HG02852 (cell line): ENCODE measurements around the gene GPR63.

Source experiments
- ATAC-seq: cut with Tn5 transposase; IDR thresholded peaks from one replicate; pipeline ENCODE4 v1.9.1; 2021; ENCODE audit warnings: mild to moderate bottlenecking, moderate library complexity; ENCODE audit not compliant: unreplicated experiment

GPR63 gene

DNA sequence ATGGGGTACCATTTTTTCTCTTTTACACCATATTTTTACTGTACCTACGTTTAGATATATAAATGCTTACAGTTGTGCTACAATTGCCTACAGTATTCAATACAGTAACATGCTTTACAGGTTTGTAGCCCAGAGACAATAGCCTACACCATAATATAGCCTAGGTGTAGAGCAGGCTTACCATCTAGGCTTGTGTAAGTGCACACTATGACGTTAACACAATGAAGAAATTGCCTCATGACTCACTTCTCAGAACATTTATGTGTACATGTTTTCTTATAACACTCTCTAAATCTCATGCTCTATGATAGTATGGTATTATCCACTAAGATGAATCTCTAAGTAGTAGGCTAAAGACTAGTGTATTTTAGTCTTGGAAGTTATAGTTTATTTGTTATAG lies 13.5 kb downstream of the GPR63 start:
- no peak for ATAC-seq

DNA sequence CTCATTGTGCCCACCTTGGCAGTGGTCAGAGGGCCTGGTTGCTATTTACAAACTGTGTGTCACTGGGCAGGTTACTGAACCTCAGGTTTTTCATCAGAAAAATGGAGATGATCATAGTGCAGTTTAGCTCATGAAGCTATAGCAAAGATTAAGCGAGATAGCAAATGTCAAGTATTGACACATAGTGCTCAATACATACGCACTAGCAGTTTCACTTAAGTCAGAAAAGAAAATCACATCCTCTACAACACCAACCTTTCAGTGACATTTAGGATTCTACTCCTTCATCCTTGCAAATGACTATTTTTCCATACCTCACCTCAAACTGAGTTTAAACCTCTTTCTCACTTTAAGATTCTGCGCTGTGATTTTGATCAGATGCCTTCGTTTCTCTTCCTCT lies 16.2 kb downstream of the GPR63 start:
- ATAC-seq = no peak

DNA sequence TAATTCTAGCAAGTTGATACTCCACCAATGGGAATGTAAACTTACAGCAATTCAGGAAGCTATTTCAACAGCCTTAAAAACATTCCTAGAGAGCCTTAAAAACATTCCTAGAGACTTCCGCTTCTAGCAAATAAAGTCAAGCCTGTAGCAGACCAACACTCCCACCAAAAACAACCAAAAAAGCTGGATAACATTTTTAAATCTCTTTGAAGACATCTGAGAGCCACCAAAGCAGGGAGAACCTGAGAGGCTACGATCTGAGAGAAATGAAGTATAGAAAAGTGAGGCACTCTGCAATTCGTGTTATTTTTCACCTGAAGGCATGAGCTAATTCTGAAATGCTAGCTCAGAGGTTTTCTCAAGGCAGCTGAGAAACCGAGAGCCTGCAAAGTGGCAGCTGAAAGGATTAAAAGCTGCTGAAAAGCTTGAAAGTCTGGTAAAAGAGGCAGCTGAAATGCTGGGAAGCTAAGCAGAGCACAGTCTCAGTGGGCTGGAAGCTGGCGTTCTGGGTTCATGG lies 20.9 kb downstream of the GPR63 start:
- no peak for ATAC-seq

DNA sequence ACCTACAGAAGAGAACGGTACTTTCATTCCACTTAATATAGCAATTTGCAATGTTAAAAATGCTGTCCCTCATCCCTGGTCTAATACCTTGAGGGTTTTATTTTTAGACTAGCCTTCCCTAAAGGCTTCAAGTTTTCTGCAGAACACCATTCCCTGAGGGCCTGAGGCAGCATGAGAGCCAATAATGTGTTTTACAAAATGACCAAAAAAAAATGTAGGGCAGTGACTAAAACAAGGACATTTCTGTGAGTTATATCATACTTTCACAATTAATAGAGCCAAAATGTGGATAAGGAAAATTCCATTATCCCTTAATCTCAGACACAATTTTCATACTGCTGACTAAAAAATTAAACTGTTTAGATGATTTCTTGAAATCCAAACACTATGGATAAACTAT lies 22.7 kb downstream of the GPR63 start:
- ATAC-seq = no peak

DNA sequence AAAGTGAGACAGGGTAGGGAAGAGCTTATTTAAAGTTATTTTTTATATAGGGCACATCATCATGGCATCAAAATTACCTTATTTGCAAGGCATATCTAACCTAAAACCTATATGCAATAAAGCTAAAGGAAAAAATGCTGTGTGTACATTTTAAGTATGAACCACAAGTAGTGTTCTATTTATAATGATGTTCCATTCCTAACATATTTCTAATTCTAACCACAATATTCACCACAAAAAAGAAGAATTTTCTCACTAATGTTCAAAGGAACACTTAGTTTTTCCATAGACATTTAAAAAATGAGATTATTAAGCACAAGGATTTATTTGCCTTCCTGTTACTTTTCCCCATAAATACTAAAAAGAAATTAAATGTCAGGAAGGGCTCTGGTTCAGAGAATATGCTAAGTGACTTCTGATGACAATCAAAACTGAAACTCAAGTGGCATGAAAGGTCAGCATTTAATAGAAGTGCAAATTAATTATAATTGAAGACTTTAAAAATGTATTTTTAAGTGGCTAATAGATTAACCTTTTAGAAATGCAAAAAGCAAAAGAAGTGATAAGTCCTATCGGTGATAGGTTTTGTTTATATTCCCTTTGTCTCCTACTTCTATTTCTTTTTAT lies 25.1 kb downstream of the GPR63 start:
- no peak for ATAC-seq

DNA sequence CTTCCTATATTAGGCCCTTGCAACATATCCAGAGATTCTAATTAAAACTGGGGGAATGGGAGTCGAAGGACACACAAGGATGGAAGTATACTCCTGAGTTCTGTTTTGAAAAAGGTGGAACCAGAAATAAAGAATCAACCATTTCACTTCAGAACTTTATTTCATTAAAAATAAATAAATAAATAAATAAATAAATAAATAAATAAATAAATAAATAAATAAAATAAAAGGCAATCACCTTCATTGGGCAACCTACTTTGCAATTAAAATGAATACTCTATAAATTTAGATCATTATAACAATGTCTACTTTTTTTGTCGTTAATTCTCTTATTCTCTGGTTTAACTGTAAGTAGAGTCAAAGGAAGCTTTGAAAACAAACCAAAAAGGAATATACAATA lies 25.6 kb downstream of the GPR63 start:
- ATAC-seq = no peak

DNA sequence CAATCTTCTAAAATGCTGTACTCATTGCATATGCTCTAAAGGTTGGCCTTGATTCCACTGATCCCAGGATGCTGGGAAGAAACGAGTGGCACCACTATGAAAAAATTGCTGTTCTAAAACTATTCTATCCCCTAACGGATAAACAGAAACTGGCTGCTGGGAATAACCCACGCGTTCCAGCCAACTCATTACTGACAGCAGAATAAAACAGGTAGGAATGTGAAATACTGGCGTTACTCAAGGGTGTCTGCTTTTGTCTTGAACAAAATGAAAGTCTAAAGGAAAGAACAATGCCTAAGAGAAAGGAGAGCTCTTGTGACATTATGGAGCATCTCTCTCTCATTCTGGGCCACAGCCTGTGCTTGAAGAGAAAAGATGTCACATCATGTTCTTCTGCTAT lies 26.1 kb downstream of the GPR63 start:
- no peak for ATAC-seq

DNA sequence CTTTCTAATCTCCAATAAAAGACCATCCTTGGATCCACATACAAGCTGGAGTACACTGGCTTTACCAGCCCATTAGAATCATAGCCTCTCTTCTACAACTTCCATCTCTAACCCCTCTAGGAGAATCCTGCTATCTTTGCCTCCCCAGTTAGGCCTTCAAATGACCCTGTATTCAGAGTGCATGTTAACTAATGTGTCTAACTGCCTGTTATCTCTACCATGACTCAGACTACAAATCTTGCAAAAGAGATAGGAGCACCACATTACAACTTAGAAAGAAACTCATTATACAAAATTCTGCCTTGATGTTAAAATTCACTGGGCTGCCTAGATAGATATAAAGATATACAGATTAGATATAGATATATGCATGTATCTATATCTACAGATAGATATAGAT lies 28.2 kb downstream of the GPR63 start:
- ATAC-seq = no peak

DNA sequence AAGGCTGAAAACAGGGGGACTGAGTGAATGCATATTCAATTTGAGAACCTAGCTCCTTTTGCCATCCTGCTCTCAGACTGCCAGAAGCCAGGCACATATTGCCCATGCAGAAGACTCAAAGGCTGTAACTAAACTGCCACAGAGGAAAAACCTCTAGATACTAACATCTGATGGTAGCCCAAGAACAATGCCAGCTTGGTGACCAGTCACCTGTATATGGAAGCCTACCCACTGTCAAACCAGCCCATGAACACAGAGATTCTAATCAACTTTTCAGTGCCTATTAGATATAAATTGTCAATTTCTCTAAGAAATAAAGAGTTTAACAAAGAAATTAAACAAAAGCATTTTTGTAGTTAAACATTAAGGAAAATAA lies 34.2 kb downstream of the GPR63 start:
- ATAC-seq = no peak

DNA sequence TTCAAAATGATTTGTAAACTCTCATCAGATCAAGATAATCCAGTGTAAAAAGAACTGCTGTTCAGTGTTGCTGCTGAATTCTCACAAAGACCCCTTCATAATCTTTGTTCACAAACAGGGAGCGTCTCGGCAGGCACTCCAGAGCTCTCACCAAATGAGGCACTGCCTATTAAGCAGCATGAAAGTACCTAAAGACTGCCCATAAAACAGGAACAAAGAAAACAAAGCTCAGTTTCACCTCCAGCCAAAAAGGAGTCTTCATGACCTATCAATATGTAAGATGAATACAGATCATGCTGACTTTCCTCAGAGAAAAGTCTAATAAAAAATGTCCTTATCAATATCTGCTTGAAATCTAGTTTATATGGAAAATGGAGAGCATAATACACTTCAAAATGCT lies 41.8 kb downstream of the GPR63 start:
- ATAC-seq = peak; percentile 97

DNA sequence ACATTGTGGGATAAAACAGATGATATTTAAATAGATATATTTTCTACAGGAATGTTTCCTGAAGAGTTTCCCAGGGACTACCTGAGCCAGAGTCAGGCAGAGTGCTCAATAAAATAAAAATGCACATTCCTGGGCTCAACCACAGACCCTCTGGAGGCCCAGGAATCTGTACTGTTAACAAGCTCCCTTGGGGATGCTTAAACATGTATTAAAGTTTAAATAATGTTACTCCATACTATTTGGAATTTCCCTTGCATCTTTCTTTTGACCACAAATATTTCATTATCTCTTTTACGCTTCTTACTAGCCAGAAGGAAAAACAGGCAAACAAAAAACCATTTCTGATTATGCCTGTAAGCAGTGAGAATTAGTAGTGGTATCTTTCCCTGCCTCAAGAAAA lies 42.3 kb downstream of the GPR63 start:
- peak; percentile 35 for ATAC-seq

DNA sequence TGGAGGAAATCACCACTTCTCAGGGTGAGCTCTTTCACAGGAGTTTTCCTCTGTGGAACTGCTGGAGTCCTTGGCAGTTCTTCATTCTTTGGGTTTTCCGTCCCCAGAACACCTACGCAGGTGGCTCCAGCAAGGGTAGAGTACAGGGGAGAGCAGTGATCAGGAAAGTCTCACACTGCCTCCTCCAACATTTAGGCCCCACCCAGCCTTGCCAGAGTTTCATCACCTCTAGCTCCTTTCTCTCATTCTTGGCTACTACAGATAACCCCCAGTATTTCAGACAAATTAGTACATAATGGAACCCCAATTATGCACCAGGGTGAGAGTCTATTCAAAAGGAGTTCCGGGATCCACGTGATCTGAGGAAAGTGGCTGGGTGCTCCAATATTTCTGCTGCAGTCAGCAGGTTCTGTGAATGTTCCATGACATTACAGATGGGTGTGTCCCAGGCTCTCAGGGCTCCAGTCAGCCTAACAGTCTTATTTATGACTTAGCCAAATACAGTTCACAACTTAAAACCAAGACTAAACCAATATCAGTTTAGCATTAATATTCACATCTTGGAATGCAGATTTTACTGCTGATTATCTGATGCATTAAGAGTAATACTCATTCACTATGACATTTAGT lies 44.6 kb downstream of the GPR63 start:
- no peak for ATAC-seq

DNA sequence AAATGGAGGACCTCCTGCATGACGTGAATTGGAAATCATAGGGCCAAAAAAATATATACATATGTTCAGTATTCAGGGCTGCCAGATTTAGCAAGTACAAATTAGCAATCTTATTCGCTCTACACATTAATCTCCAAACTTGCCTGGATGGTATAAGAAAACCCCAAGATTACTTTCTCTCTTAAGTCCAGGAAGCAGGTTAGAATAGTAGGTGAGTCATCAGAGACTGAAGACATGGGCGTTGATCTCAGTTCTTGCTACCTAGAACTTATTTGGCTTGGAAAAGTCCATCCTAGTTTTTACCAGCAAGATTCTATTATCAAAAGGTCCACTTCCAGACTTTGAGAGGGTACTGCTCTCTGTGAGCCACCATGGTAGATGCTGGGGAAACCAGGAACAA lies 47.4 kb downstream of the GPR63 start:
- no peak for ATAC-seq

DNA sequence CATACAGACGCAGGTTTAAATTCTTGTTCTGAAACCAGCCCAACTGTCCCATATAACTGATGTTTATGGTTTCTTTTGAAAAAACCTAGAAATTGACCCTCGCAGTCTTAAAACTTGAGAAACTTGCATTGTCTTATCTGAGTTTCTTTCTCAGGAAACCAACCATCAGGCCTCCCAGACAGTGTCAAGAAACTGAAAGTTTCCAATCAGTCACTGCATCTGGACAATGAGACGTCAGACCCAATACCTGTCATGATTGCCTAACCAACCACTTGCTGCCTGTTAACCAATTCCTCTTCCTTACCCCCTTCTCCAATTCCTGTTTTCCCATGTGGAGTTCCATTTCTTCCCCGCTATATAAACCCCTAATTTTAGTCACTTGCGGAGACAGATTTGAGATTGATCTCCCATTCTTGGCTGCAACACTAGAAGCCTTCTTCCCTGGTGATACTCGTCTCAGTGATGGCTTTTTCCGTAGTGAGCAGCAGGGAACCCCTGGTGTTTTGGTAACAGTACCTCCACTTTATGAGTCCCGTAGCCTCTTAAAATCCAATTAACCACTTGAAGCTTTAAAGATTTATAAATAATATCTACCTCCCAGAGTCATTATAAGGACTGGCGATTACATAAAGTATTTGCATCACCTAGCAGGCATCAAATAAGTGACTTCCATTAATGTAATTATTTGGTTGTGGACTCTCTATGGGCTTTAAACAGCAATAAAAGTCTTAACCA lies 49.3 kb downstream of the GPR63 start:
- no peak for ATAC-seq

DNA sequence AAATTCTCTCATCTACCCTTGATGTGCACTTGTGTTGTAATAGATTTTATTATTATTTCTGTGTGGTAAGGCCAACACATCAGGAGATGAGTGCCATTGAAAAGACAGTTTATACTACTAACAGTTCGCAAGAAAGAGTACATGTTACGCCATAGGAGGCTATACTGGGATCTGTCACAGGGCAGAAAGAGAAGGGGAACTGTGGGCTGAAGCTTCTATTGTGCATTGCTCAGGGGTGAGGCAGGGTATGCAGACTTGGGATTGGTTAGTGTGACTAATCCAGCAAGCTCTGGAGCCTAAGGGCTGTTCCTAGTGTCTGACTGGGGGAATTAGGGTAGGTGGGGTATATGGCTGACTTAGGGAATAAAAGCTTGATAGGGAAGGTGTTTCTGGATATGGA lies 50.9 kb downstream of the GPR63 start:
- ATAC-seq = no peak

DNA sequence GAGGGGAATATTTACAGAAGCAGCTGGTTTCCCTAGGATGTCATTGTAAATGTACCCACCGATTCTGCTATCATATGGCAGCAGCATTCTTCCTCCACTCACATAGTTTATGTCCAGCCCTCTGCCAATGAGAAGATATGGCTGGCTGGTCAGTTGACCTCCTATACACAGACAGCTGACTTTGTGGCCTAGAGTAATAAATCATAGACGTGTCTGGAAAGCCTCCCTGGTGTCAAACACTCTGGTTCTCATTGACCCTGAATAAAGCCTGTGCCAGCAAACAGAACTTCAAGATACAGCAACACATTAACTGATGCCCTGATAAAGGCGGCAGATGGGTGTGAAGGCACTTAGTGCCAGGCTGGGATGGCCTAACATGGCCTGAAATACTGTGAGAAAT lies 52.6 kb downstream of the GPR63 start:
- no peak for ATAC-seq

DNA sequence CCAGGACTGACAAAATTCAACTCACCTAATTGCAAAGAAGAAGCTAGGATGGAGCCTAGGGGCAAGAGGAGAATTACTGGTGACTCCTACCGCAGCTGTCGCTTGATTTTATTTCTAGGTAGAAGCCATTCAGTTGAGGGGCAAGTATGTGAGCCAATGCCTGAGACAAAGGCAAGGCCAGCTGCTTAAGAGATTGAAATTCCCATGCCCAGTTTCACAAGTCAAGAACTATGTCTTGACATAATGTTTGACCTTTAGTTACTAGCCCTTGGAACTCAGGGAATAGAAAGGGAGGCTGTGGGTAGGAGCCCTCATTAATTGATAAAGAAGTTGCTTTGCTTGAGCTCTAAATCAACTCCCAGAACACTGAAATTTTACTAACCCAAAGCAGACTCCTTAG lies 54.0 kb downstream of the GPR63 start:
- no peak for ATAC-seq

DNA sequence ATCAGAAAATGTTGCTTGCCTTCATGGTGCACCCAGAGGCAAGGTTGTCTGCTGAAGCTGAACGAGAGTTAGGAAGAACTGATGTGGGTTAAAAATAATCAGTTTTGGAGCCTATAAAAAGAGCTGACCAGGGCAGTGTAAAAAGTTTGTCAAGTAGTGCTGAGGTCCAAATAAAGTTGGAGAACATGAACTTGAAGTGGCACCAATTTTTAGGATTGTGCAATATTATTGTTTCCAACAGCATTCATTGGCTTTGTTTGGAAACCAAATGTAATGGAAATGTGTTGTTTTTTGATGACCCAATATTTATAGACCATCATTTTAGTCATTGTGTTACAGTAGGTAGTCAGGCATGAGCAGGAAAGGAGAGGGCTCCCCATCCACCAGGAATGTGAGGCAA lies 55.7 kb downstream of the GPR63 start:
- ATAC-seq = no peak

DNA sequence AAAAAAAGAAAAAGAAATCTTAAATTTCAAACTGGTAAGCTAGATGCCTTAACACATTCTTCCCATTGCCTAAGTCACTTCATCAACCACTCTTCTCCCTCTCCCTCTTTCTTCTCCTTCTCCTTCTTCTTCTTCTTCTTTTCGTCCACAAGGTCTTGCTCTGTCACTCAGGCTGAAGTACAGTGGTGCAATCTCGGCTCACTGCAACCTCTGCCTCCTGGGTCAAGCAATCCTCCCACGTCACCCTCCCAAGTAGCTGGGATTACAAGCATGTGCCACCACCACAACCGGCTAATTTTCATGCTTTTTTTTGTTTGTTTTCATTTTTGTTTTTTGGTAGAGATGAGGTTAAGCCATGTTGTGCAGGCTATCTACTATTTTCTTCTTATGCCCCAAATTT lies 60.2 kb downstream of the GPR63 start:
- no peak for ATAC-seq

DNA sequence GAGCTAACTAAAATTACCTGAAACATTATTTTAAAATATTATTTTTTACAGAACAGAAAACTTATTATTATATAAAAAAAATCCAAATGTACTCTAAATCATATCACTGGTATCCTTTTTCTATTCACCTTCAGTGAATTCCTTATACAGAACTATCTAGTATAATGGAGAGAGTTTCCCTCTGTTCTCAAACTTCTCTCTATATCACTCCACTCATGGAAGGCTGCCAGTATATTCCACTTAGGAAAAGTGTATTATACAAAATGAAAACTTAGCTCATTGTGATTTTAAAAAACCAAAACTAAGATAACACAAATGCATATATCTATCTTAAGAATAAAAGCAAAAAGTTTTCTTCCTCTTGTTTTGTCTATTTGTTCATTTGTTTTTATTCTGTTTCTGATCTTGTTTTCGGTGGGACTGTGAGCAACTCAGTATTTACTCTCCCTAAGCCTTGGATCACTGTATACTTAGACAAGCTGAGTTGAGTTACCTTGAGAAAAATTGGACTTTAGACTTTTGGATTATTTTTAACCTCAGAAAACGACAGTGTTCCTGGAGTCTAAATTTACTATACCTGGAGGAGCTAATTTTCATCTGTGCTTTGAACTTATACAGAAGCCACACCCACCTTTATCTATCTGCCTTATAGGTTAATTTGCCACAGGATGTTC lies 61.4 kb downstream of the GPR63 start:
- ATAC-seq = no peak

DNA sequence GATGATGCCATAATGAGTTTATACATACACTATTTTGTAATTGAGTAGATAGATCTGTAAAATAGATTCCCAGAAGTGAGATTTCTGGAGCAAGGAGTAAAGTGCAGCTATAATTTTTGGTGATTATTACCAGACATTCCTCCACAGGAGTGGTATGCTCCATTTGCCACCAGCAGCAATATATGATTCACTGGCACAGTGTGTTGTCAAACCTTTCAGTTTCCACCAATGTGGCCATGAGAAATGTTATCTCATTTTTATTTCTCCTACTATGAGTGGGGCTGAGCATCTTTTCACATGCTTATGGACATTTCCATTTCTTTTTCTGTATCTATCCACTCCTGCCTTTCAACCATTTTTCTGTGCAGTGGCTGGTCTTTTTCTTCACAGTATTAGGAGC lies 70.5 kb downstream of the GPR63 start:
- ATAC-seq = no peak

DNA sequence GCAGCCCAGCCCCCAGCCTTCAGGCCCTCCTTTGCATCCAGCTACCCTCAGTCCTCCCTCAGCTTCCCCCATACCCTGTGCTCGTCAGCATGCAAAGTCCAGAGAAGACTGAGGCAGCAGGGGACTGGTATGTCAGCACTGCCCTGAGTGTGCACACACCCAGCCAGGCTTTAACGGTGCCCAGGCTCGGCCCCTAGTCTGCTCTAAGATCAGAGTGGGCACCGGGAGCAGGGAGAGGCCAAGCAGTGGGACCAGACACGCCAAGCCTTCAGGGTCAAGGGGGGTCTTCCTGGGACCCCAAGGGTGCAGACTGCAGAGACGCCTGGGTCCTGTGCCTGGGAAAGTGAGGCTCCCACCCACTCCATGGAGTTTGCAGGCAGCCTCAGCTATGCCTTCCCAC lies 74.7 kb downstream of the GPR63 start:
- no peak for ATAC-seq
